WTC11 (cell line): ENCODE measurements around the gene KCTD16. TPM values are rescaled to one million over a fixed set of nuclear protein-coding genes. Genes with fewer than 3 reads are reported as not detected.

Experiments
- ATAC-seq: fragments of 200-7000 bp; cut with Tn5 transposase; 2 replicates; pipeline ENCODE4 v1.10.0; 2021; ENCODE audit warnings: mild to moderate bottlenecking, moderate library complexity
- CTCF ChIA-PET: fragments of 300-600 bp; sonication (Branson Sonifier 250); formaldehyde crosslinking; loops from one replicate; lab custom pipeline; 2021; ENCODE audit warnings: antibody characterized with exemption; lab: Charles Lee
- POLR2A ChIA-PET: fragments of 350-600 bp; sonication (Branson Sonifier 250); formaldehyde crosslinking; loops from one replicate; lab custom pipeline; 2021; ENCODE audit warnings: antibody characterized with exemption; lab: Charles Lee
- DNase-seq: peaks from one replicate; pipeline ENCODE4 v3.0.0; 2021; ENCODE audit warnings: low spot score
- H3K27ac Mint-ChIP-seq: 2 replicates; pipeline ENCODE4 v1.8.0; 2021; ENCODE audit warnings: mixed read lengths
- H3K27me3 Mint-ChIP-seq: 2 replicates; pipeline ENCODE4 v1.8.0; 2021; ENCODE audit warnings: low read depth, mild to moderate bottlenecking, moderate library complexity, mixed read lengths
- H3K36me3 Mint-ChIP-seq: 2 replicates; pipeline ENCODE4 v1.8.0; 2021; ENCODE audit warnings: mixed read lengths
- H3K4me1 Mint-ChIP-seq: 2 replicates; pipeline ENCODE4 v1.8.0; 2022; ENCODE audit warnings: mixed read lengths
- H3K4me3 Mint-ChIP-seq: 2 replicates; pipeline ENCODE4 v1.8.0; 2021; ENCODE audit warnings: mild to moderate bottlenecking, moderate library complexity, mixed read lengths
- H3K9me3 Mint-ChIP-seq: 2 replicates; pipeline ENCODE4 v1.8.0; 2021; ENCODE audit warnings: mixed read lengths
- AFF4 ChIP-seq: sonication (generic); formaldehyde crosslinking; IDR thresholded peaks from 2 replicates; pipeline ENCODE4 v1.8.1; 2023; ENCODE audit warnings: mild to moderate bottlenecking, missing genetic modification reagents, borderline replicate concordance
- AR ChIP-seq: fragments of 250-450 bp; sonication (Bioruptor Pico); IDR thresholded peaks from 2 replicates; pipeline ENCODE4 v1.9.0; 2021; ENCODE audit warnings: mild to moderate bottlenecking
- CREM ChIP-seq: sonication (generic); formaldehyde crosslinking; IDR thresholded peaks from 2 replicates; pipeline ENCODE4 v1.8.1; 2022; ENCODE audit warnings: mild to moderate bottlenecking, missing genetic modification reagents, moderate library complexity
- E2F1 ChIP-seq: sonication (generic); formaldehyde crosslinking; IDR thresholded peaks from 2 replicates; pipeline ENCODE4 v1.8.0; 2022; ENCODE audit warnings: mild to moderate bottlenecking, missing genetic modification reagents
- FOXJ3 ChIP-seq: sonication (generic); formaldehyde crosslinking; IDR thresholded peaks from 2 replicates; pipeline ENCODE4 v1.9.0; 2021; ENCODE audit warnings: missing genetic modification reagents, mild to moderate bottlenecking, borderline replicate concordance
- FOXP1 ChIP-seq: sonication (generic); formaldehyde crosslinking; IDR thresholded peaks from 2 replicates; pipeline ENCODE4 v1.8.0; 2022; ENCODE audit warnings: missing genetic modification reagents, mild to moderate bottlenecking, moderate library complexity, borderline replicate concordance
- GRHL2 ChIP-seq: fragments of 250-450 bp; sonication (Bioruptor Pico); IDR thresholded peaks from 2 replicates; pipeline ENCODE4 v1.8.0; 2022; ENCODE audit warnings: mild to moderate bottlenecking, moderate library complexity; ENCODE audit not compliant: insufficient replicate concordance, severe bottlenecking
- HMGXB4 ChIP-seq: sonication (generic); formaldehyde crosslinking; IDR thresholded peaks from 2 replicates; pipeline ENCODE4 v1.8.1; 2023; ENCODE audit warnings: mild to moderate bottlenecking, moderate library complexity, missing genetic modification reagents
- IRF2 ChIP-seq: sonication (generic); formaldehyde crosslinking; IDR thresholded peaks from 2 replicates; pipeline ENCODE4 v1.8.0; 2022; ENCODE audit warnings: low read depth, missing genetic modification reagents, borderline replicate concordance
- JUN ChIP-seq: sonication (generic); formaldehyde crosslinking; IDR thresholded peaks from 2 replicates; pipeline ENCODE4 v1.8.0; 2023; ENCODE audit warnings: mild to moderate bottlenecking, missing genetic modification reagents
- KAT7 ChIP-seq: sonication (generic); formaldehyde crosslinking; IDR thresholded peaks from 2 replicates; pipeline ENCODE4 v1.8.1; 2023; ENCODE audit warnings: missing genetic modification reagents, mild to moderate bottlenecking, borderline replicate concordance
- SMAD4 ChIP-seq: sonication (generic); formaldehyde crosslinking; IDR thresholded peaks from 2 replicates; pipeline ENCODE4 v1.8.0; 2022; ENCODE audit warnings: mild to moderate bottlenecking, missing genetic modification reagents
- STAT6 ChIP-seq: sonication (generic); formaldehyde crosslinking; conservative IDR thresholded peaks from 2 replicates; pipeline ENCODE4 v1.8.1; 2023; ENCODE audit warnings: mild to moderate bottlenecking, low read depth, missing genetic modification reagents, moderate library complexity
- ZBTB43 ChIP-seq: sonication (generic); formaldehyde crosslinking; IDR thresholded peaks from 2 replicates; pipeline ENCODE4 v1.8.1; 2023; ENCODE audit warnings: mild to moderate bottlenecking, missing genetic modification reagents
- ZNF263 ChIP-seq: sonication (generic); formaldehyde crosslinking; IDR thresholded peaks from 2 replicates; pipeline ENCODE4 v1.8.1; 2022; ENCODE audit warnings: low read depth, mild to moderate bottlenecking, moderate library complexity, missing genetic modification reagents
- ZNF317 ChIP-seq: sonication (generic); formaldehyde crosslinking; IDR thresholded peaks from 2 replicates; pipeline ENCODE4 v1.8.1; 2023; ENCODE audit warnings: low read depth, mild to moderate bottlenecking, moderate library complexity, missing genetic modification reagents, borderline replicate concordance
- ZNF416 ChIP-seq: fragments of 250-450 bp; sonication (Bioruptor Pico); IDR thresholded peaks from 2 replicates; pipeline ENCODE4 v1.9.0; 2021; ENCODE audit warnings: mild to moderate bottlenecking, inconsistent platforms
- ZNF512 ChIP-seq: sonication (generic); formaldehyde crosslinking; IDR thresholded peaks from 2 replicates; pipeline ENCODE4 v1.8.1; 2022; ENCODE audit warnings: missing genetic modification reagents, borderline replicate concordance
- ZSCAN18 ChIP-seq: fragments of 250-450 bp; sonication (Bioruptor Pico); IDR thresholded peaks from 2 replicates; pipeline ENCODE4 v2.1.2; 2022; ENCODE audit warnings: mild to moderate bottlenecking, moderate library complexity
- total RNA-seq: library from RNA; stranded (reverse); gene quantifications from 3 replicates; pipeline ENCODE4 v1.2.3, GENCODE V29; 2021

KCTD16 gene
- total RNA-seq, 1 experiment from 2014 or later, result 0.20 TPM

GRCh38 chr5:144385597-144385996, 214.9 kb downstream of the KCTD16 start:
- Mint-ChIP-seq H3K36me3 (no peaks in the 10 kb centered on the region), H3K9me3 (peaks cover 18% of the 10 kb centered on the region), H3K4me3 (no peak overlapping the region), H3K27ac (no peak overlapping the region), H3K27me3 (peaks cover 48% of the 10 kb centered on the region), H3K4me1 (peaks cover 10% of the 10 kb centered on the region)
- ChIA-PET POLR2A (no interaction called here), CTCF (interaction anchor here (1.9 kb wide), 1 partner anchor 182 kb away, joined by 4 read pairs; no protein-coding TSS in a partner anchor)
- ATAC-seq, result no peak
- DNase-seq, result no peak
- TF ChIP-seq ZNF416 (no peak), ZNF263 (CRISPR knock-in tag) (no peak), GRHL2 (CRISPR knock-in tag) (no peak), IRF2 (CRISPR knock-in tag) (no peak), KAT7 (CRISPR knock-in tag) (no peak), ZSCAN18 (CRISPR knock-in tag) (no peak), HMGXB4 (CRISPR knock-in tag) (no peak), ZNF317 (no peak), ZNF512 (no peak), AR (no peak), FOXJ3 (no peak), ZBTB43 (no peak), CREM (CRISPR knock-in tag) (no peak), SMAD4 (no peak)

- no peak overlapping the region for H3K4me3 Mint-ChIP-seq
- peaks cover 11% of the 10 kb centered on the region for H3K9me3 Mint-ChIP-seq
- H3K36me3 Mint-ChIP-seq, result no peaks in the 10 kb centered on the region
- peaks cover 10% of the 10 kb centered on the region for H3K4me1 Mint-ChIP-seq
- ATAC-seq (no peak), DNase-seq (no peak)
- ChIA-PET POLR2A (no interaction called here), CTCF (interaction anchor here (1.9 kb wide), 1 partner anchor 183 kb away, joined by 4 read pairs; no protein-coding TSS in a partner anchor)
- peaks cover 41% of the 10 kb centered on the region for H3K27me3 Mint-ChIP-seq
- no peak overlapping the region for H3K27ac Mint-ChIP-seq
- no peak for TF ChIP-seq E2F1 (CRISPR knock-in tag)
- no peak for TF ChIP-seq STAT6 (CRISPR knock-in tag)
- TF ChIP-seq JUN, result no peak
- no peak for TF ChIP-seq FOXP1
- TF ChIP-seq AFF4 (CRISPR knock-in tag), result no peak
Measured at GRCh38 chr5:144386315-144386714, 215.6 kb downstream of the KCTD16 start.
